NCI-H1105 (cell line): ENCODE data around the gene THOC7.
A peak's percentile ranks its signal among the peaks of the same experiment; 100 is the strongest.

Source experiments
- DNase-seq: peaks from one replicate; lab custom pipeline; 2025; lab: John Stamatoyannopoulos, UW

The THOC7 gene

GRCh38 chr3:63878394-63879060, 14.9 kb upstream of the THOC7 start:
- no peak for DNase-seq

- DNase-seq = no peak
Observed at GRCh38 chr3:63877737-63878393, 14.3 kb upstream of the THOC7 start.

- DNase-seq = no peak
Observed at GRCh38 chr3:63876260-63876659, 12.7 kb upstream of the THOC7 start.

GRCh38 chr3:63875510-63875909, 11.9 kb upstream of the THOC7 start:
- peak; percentile 59 for DNase-seq

GRCh38 chr3:63874769-63875168, 11.2 kb upstream of the THOC7 start:
- DNase-seq = no peak

GRCh38 chr3:63872135-63872924, 8.7 kb upstream of the THOC7 start:
- no peak for DNase-seq

- no peak for DNase-seq
Observed at GRCh38 chr3:63870615-63871005, 7.0 kb upstream of the THOC7 start.

- DNase-seq = no peak
Observed at GRCh38 chr3:63869940-63870614, 6.5 kb upstream of the THOC7 start.

- DNase-seq = no peak
Observed at GRCh38 chr3:63867225-63867624, 3.6 kb upstream of the THOC7 start.

- DNase-seq = no peak
Observed at GRCh38 chr3:63864965-63865327, 1.3 kb upstream of the THOC7 start.

- DNase-seq = no peak
Observed at GRCh38 chr3:63864008-63864964, 681 bp upstream of the THOC7 start.

- DNase-seq = no peak
Observed at GRCh38 chr3:63862804-63863149, 828 bp downstream of the THOC7 start.

- DNase-seq = no peak
Observed at GRCh38 chr3:63861306-63861705, 2.3 kb downstream of the THOC7 start.

GRCh38 chr3:63860776-63861175, 2.8 kb downstream of the THOC7 start:
- no peak for DNase-seq

GRCh38 chr3:63857311-63857710, 6.3 kb downstream of the THOC7 start:
- DNase-seq = no peak

GRCh38 chr3:63855333-63855940, 8.2 kb downstream of the THOC7 start:
- no peak for DNase-seq

- no peak for DNase-seq
Observed at GRCh38 chr3:63853106-63853505, 10.5 kb downstream of the THOC7 start.

- no peak for DNase-seq
Observed at GRCh38 chr3:63851287-63851686, 12.3 kb downstream of the THOC7 start.

GRCh38 chr3:63849175-63849574, 14.4 kb downstream of the THOC7 start:
- DNase-seq = no peak

- DNase-seq = no peak
Observed at GRCh38 chr3:63847718-63848450, 15.7 kb downstream of the THOC7 start.
